ENCODE results near the gene RIBC1.

RIBC1 gene

DNA sequence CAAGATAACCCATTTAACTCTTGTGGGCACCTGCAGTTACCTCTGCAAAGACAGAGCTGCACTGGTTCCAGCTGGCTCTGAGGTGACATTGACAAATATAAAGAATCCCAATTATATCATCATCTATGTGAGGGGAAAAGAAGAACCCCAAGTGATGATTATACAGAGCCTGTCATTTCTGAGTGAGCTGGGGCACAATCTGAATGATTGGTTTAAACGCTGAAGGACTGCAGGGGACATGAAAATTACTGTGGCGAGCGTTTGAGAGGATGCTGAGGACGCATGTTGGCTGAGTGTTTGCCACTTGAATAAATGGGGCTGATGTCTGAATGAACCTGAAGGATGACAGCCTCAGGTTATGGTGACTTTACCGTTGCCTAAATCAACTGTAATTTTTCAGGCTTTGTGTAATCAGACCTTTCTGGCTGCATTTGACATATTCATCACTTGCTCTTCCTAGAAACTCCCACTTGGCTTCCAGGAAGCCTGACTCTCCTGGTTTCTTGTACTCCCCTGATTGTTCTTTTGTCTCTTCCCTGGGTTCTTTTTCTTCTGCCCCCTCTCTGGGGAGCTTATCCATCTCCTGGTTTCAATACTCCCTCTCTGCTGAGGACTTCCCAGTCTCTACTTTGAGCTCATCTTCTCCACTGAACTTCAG lies 15.6 kb downstream of the RIBC1 start:
- DNase-seq (ENCODE audit: low spot score) = no peak
- TF ChIP-seq, protein P1, sequence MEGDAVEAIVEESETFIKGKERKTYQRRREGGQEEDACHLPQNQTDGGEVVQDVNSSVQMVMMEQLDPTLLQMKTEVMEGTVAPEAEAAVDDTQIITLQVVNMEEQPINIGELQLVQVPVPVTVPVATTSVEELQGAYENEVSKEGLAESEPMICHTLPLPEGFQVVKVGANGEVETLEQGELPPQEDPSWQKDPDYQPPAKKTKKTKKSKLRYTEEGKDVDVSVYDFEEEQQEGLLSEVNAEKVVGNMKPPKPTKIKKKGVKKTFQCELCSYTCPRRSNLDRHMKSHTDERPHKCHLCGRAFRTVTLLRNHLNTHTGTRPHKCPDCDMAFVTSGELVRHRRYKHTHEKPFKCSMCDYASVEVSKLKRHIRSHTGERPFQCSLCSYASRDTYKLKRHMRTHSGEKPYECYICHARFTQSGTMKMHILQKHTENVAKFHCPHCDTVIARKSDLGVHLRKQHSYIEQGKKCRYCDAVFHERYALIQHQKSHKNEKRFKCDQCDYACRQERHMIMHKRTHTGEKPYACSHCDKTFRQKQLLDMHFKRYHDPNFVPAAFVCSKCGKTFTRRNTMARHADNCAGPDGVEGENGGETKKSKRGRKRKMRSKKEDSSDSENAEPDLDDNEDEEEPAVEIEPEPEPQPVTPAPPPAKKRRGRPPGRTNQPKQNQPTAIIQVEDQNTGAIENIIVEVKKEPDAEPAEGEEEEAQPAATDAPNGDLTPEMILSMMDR (IDR thresholded peaks at IDR 0.05; ENCODE audit: extremely low read depth, missing control alignments) = no peak

GRCh38 chrX:53438832-53439230 lies 16.2 kb downstream of the RIBC1 start:
- no peak for DNase-seq (ENCODE audit: low spot score)

GRCh38 chrX:53440101-53440500 lies 17.4 kb downstream of the RIBC1 start:
- TF ChIP-seq, protein P1 (IDR thresholded peaks at IDR 0.05; ENCODE audit: extremely low read depth, missing control alignments) = no peak
- no peak for DNase-seq (ENCODE audit: low spot score)

More at GRCh38 chrX:53438832-53439230, 16.2 kb downstream of the RIBC1 start:
- TF ChIP-seq, protein P1 (IDR thresholded peaks at IDR 0.05; ENCODE audit: extremely low read depth, missing control alignments) = no peak

DNA sequence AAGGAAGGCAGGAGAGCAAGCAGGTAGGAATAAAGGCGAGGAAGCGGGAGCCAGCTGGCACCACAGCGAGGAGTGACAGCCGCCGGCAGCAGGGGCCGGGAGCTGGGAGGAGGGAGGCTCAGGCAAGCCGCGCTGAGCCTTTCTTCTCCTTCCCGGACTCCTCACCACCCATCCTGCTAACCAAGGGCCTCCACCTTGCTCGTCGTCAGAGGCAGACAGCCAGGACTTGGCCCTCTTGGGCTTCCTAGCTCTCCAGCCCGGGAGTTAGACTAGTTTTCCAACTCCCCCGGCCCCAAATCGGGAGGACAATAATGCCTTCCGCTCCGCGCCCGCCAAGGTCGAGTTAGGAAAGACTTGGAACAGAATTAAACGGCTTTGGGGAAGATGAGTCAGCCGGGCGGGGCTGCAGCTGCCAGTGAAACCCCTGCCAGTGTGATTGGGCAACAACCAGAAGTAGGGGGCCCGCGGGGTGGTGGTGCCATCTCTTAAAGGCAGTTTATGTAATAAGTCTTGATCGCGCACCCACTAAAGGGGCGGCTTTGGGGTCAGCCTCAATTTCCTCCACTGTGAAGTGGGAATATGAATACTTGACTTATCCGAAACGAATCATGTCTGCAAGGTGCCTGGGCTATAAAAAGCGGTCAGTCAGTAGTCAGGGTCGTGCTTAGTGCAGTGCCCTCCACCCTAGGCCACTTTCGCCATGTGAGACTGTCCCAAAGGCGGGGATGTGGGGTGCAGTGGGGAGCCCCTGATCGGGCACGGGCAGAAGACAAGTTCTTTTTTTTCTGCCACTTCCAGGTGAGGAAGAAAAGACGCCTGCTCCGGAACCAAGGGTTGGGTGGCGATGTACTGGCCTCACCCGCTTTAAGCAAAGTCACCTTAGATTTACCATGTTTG lies 18.2 kb downstream of the RIBC1 start:
- TF ChIP-seq, protein P1 (IDR thresholded peaks at IDR 0.05; ENCODE audit: extremely low read depth, missing control alignments) = no peak
- no peak for DNase-seq (ENCODE audit: low spot score)

GRCh38 chrX:53441531-53442321 lies 19.1 kb downstream of the RIBC1 start:
- TF ChIP-seq, protein P1 (IDR thresholded peaks at IDR 0.05; ENCODE audit: extremely low read depth, missing control alignments) = no peak
- peak; percentile 80 for DNase-seq (ENCODE audit: low spot score)

- TF ChIP-seq, protein P1 (IDR thresholded peaks at IDR 0.05; ENCODE audit: extremely low read depth, missing control alignments) = no peak
- no peak for DNase-seq (ENCODE audit: low spot score)
These were observed 19.6 kb downstream of the RIBC1 start for GRCh38 chrX:53442322-53442631.

Measured in GM20000 (cell line).